ENCODE data around the gene UNC13B.
A peak's percentile ranks its signal among the peaks of the same experiment; 100 is the strongest.

The UNC13B gene

GRCh38 chr9:35161713-35162604 is at the start of gene UNC13B (continued):
- TF ChIP-seq ZNF302 (tag by site-specific recombination; IDR thresholded peaks at IDR 0.05; ENCODE audit: low read depth) (no peak), TRIM28 (IDR thresholded peaks at IDR 0.05; ENCODE audit: borderline replicate concordance, low read length) (no peak), PRDM1 (tag by site-specific recombination; IDR thresholded peaks at IDR 0.05) (peak; percentile 54; the same call in 1 of the 2 replicates), ZNF514 (tag by site-specific recombination; IDR thresholded peaks at IDR 0.05) (no peak), ZNF132 (tag by site-specific recombination; IDR thresholded peaks at IDR 0.05; ENCODE audit: borderline replicate concordance) (no peak), ZBTB26 (tag by site-specific recombination; optimal IDR thresholded peaks at IDR 0.05) (peak; percentile 96), PRDM10 (tag by site-specific recombination; IDR thresholded peaks at IDR 0.05) (peak; percentile 40; the same call in 1 of the 2 replicates), ZNF658 (tag by site-specific recombination; IDR thresholded peaks at IDR 0.05) (no peak), ZNF394 (tag by site-specific recombination; IDR thresholded peaks at IDR 0.05; ENCODE audit: borderline replicate concordance) (peak; percentile 56; the same call in 1 of the 2 replicates), ZNF239 (tag by site-specific recombination; IDR thresholded peaks at IDR 0.05) (no peak), BCL11A (tag by site-specific recombination; IDR thresholded peaks at IDR 0.05; ENCODE audit: low read depth) (no peak; the same call in 1 of the 2 replicates), ZSCAN23 (tag by site-specific recombination; IDR thresholded peaks at IDR 0.05) (no peak), ZNF169 (tag by site-specific recombination; IDR thresholded peaks at IDR 0.05) (no peak), GLI4 (tag by site-specific recombination; IDR thresholded peaks at IDR 0.05) (0 out of 2 replicates have a peak, but pooled peaks have one; percentile 53), GLIS2 (tag by site-specific recombination; IDR thresholded peaks at IDR 0.05) (peak; percentile 77), ZNF114 (tag by site-specific recombination; IDR thresholded peaks at IDR 0.05) (no peak)
- TF ChIP-seq, protein P1, sequence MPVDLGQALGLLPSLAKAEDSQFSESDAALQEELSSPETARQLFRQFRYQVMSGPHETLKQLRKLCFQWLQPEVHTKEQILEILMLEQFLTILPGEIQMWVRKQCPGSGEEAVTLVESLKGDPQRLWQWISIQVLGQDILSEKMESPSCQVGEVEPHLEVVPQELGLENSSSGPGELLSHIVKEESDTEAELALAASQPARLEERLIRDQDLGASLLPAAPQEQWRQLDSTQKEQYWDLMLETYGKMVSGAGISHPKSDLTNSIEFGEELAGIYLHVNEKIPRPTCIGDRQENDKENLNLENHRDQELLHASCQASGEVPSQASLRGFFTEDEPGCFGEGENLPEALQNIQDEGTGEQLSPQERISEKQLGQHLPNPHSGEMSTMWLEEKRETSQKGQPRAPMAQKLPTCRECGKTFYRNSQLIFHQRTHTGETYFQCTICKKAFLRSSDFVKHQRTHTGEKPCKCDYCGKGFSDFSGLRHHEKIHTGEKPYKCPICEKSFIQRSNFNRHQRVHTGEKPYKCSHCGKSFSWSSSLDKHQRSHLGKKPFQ (tag by site-specific recombination; IDR thresholded peaks at IDR 0.05) = 0 out of 2 replicates have a peak, but pooled peaks have one; percentile 24
- TF ChIP-seq, protein P2, sequence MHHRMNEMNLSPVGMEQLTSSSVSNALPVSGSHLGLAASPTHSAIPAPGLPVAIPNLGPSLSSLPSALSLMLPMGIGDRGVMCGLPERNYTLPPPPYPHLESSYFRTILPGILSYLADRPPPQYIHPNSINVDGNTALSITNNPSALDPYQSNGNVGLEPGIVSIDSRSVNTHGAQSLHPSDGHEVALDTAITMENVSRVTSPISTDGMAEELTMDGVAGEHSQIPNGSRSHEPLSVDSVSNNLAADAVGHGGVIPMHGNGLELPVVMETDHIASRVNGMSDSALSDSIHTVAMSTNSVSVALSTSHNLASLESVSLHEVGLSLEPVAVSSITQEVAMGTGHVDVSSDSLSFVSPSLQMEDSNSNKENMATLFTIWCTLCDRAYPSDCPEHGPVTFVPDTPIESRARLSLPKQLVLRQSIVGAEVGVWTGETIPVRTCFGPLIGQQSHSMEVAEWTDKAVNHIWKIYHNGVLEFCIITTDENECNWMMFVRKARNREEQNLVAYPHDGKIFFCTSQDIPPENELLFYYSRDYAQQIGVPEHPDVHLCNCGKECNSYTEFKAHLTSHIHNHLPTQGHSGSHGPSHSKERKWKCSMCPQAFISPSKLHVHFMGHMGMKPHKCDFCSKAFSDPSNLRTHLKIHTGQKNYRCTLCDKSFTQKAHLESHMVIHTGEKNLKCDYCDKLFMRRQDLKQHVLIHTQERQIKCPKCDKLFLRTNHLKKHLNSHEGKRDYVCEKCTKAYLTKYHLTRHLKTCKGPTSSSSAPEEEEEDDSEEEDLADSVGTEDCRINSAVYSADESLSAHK (tag by site-specific recombination; IDR thresholded peaks at IDR 0.05) = no peak
- TF ChIP-seq, protein P3, sequence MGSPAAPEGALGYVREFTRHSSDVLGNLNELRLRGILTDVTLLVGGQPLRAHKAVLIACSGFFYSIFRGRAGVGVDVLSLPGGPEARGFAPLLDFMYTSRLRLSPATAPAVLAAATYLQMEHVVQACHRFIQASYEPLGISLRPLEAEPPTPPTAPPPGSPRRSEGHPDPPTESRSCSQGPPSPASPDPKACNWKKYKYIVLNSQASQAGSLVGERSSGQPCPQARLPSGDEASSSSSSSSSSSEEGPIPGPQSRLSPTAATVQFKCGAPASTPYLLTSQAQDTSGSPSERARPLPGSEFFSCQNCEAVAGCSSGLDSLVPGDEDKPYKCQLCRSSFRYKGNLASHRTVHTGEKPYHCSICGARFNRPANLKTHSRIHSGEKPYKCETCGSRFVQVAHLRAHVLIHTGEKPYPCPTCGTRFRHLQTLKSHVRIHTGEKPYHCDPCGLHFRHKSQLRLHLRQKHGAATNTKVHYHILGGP (tag by site-specific recombination; IDR thresholded peaks at IDR 0.05) = no peak
- TF ChIP-seq, protein P4, sequence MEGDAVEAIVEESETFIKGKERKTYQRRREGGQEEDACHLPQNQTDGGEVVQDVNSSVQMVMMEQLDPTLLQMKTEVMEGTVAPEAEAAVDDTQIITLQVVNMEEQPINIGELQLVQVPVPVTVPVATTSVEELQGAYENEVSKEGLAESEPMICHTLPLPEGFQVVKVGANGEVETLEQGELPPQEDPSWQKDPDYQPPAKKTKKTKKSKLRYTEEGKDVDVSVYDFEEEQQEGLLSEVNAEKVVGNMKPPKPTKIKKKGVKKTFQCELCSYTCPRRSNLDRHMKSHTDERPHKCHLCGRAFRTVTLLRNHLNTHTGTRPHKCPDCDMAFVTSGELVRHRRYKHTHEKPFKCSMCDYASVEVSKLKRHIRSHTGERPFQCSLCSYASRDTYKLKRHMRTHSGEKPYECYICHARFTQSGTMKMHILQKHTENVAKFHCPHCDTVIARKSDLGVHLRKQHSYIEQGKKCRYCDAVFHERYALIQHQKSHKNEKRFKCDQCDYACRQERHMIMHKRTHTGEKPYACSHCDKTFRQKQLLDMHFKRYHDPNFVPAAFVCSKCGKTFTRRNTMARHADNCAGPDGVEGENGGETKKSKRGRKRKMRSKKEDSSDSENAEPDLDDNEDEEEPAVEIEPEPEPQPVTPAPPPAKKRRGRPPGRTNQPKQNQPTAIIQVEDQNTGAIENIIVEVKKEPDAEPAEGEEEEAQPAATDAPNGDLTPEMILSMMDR (tag by site-specific recombination; IDR thresholded peaks at IDR 0.05) = peak; percentile 63; the same call in 1 of the 2 replicates
- TF ChIP-seq, protein P5, sequence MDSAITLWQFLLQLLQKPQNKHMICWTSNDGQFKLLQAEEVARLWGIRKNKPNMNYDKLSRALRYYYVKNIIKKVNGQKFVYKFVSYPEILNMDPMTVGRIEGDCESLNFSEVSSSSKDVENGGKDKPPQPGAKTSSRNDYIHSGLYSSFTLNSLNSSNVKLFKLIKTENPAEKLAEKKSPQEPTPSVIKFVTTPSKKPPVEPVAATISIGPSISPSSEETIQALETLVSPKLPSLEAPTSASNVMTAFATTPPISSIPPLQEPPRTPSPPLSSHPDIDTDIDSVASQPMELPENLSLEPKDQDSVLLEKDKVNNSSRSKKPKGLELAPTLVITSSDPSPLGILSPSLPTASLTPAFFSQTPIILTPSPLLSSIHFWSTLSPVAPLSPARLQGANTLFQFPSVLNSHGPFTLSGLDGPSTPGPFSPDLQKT (IDR thresholded peaks at IDR 0.05; ENCODE audit: borderline replicate concordance, low read depth, low read length) = no peak
